ENCODE data around the gene EIF4E1B.

Gene EIF4E1B

GRCh38 chr5:176676361-176676824 is 45.9 kb downstream of the EIF4E1B start:
- H3K9me3 ChIP-seq (ENCODE audit: control insufficient read depth, insufficient read depth, low read length), result no peaks in the 10 kb centered on the region
- no peaks in the 10 kb centered on the region for H3K36me3 ChIP-seq (ENCODE audit: control insufficient read depth, low read length)
- no peaks in the 10 kb centered on the region for H3K9me2 ChIP-seq (replicated peaks; ENCODE audit: control insufficient read depth, low read length)
- H3K27me3 ChIP-seq (ENCODE audit: control insufficient read depth, low read length), result peaks cover 2% of the 10 kb centered on the region; the same call in 1 of the 2 replicates
- H3K4me2 ChIP-seq (ENCODE audit: low read length), result no peak overlapping the region
- no peak overlapping the region for H3K4me3 ChIP-seq (ENCODE audit: low read length)
- H3K4me1 ChIP-seq (ENCODE audit: control insufficient read depth, low read length), result no peaks in the 10 kb centered on the region
- no peaks in the 10 kb centered on the region for H3K79me2 ChIP-seq (ENCODE audit: control insufficient read depth, low read length)
- no peaks in the 10 kb centered on the region; the same call in 1 of the 2 replicates for H4K20me1 ChIP-seq (ENCODE audit: control insufficient read depth, insufficient read depth, low read depth, low read length)
- TF ChIP-seq, protein P1, sequence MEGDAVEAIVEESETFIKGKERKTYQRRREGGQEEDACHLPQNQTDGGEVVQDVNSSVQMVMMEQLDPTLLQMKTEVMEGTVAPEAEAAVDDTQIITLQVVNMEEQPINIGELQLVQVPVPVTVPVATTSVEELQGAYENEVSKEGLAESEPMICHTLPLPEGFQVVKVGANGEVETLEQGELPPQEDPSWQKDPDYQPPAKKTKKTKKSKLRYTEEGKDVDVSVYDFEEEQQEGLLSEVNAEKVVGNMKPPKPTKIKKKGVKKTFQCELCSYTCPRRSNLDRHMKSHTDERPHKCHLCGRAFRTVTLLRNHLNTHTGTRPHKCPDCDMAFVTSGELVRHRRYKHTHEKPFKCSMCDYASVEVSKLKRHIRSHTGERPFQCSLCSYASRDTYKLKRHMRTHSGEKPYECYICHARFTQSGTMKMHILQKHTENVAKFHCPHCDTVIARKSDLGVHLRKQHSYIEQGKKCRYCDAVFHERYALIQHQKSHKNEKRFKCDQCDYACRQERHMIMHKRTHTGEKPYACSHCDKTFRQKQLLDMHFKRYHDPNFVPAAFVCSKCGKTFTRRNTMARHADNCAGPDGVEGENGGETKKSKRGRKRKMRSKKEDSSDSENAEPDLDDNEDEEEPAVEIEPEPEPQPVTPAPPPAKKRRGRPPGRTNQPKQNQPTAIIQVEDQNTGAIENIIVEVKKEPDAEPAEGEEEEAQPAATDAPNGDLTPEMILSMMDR (IDR thresholded peaks at IDR 0.05; ENCODE audit: low read depth, low read length, poor library complexity, severe bottlenecking), result no peak
- no peak for TF ChIP-seq EZH2phosphoT487 (IDR thresholded peaks at IDR 0.05; ENCODE audit: borderline replicate concordance, low read length)
- no peak overlapping the region for H3K27ac ChIP-seq (ENCODE audit: low read depth, low read length)
- no peaks in the 10 kb centered on the region for H3F3A ChIP-seq (ENCODE audit: control insufficient read depth, insufficient read depth)

- Histone ChIP-seq H4K20me1 (ENCODE audit: control insufficient read depth, insufficient read depth, low read depth, low read length) (no peaks in the 10 kb centered on the region; the same call in 1 of the 2 replicates), H3K4me2 (ENCODE audit: low read length) (no peak overlapping the region), H3K79me2 (ENCODE audit: control insufficient read depth, low read length) (no peaks in the 10 kb centered on the region), H3K9me2 (replicated peaks; ENCODE audit: control insufficient read depth, low read length) (no peaks in the 10 kb centered on the region), H3K27me3 (ENCODE audit: control insufficient read depth, low read length) (peaks cover 3% of the 10 kb centered on the region; the same call in 1 of the 2 replicates), H3K4me3 (ENCODE audit: low read length) (no peak overlapping the region), H3K4me1 (ENCODE audit: control insufficient read depth, low read length) (no peaks in the 10 kb centered on the region), H3F3A (ENCODE audit: control insufficient read depth, insufficient read depth) (no peaks in the 10 kb centered on the region), H3K9me3 (ENCODE audit: control insufficient read depth, insufficient read depth, low read length) (no peaks in the 10 kb centered on the region), H3K36me3 (ENCODE audit: control insufficient read depth, low read length) (no peaks in the 10 kb centered on the region), H3K27ac (ENCODE audit: low read depth, low read length) (no peak overlapping the region)
- TF ChIP-seq EZH2phosphoT487 (IDR thresholded peaks at IDR 0.05; ENCODE audit: borderline replicate concordance, low read length), result no peak
- TF ChIP-seq, protein P1 (IDR thresholded peaks at IDR 0.05; ENCODE audit: low read depth, low read length, poor library complexity, severe bottlenecking), result no peak
Measured at GRCh38 chr5:176677209-176677939, 46.9 kb downstream of the EIF4E1B start.

GRCh38 chr5:176678584-176678983 is 48.1 kb downstream of the EIF4E1B start:
- Histone ChIP-seq H3F3A (ENCODE audit: control insufficient read depth, insufficient read depth) (no peaks in the 10 kb centered on the region), H3K79me2 (ENCODE audit: control insufficient read depth, low read length) (no peaks in the 10 kb centered on the region), H3K9me2 (replicated peaks; ENCODE audit: control insufficient read depth, low read length) (no peaks in the 10 kb centered on the region), H4K20me1 (ENCODE audit: control insufficient read depth, insufficient read depth, low read depth, low read length) (no peaks in the 10 kb centered on the region; the same call in 1 of the 2 replicates), H3K27me3 (ENCODE audit: control insufficient read depth, low read length) (peaks cover 8% of the 10 kb centered on the region; the same call in 1 of the 2 replicates), H3K4me1 (ENCODE audit: control insufficient read depth, low read length) (no peaks in the 10 kb centered on the region), H3K4me3 (ENCODE audit: low read length) (no peak overlapping the region), H3K9me3 (ENCODE audit: control insufficient read depth, insufficient read depth, low read length) (no peaks in the 10 kb centered on the region), H3K27ac (ENCODE audit: low read depth, low read length) (no peak overlapping the region), H3K36me3 (ENCODE audit: control insufficient read depth, low read length) (no peaks in the 10 kb centered on the region), H3K4me2 (ENCODE audit: low read length) (no peak overlapping the region)
- TF ChIP-seq, protein P1 (IDR thresholded peaks at IDR 0.05; ENCODE audit: low read depth, low read length, poor library complexity, severe bottlenecking), result no peak
- no peak for TF ChIP-seq EZH2phosphoT487 (IDR thresholded peaks at IDR 0.05; ENCODE audit: borderline replicate concordance, low read length)

All from DOHH2 (cell line).